HG02973 (cell line): ENCODE results near the gene PNMA6A.
A peak's percentile ranks its signal among the peaks of the same experiment; 100 is the strongest.
"Not testable (repeated sequence)": the region's sequence is repeated elsewhere in the genome, so short reads cannot be mapped to it uniquely, and the experiment has no call there.

Experiments
- ATAC-seq: cut with Tn5 transposase; IDR thresholded peaks from one replicate; pipeline ENCODE4 v1.9.1; 2021; ENCODE audit warnings: moderate library complexity; ENCODE audit not compliant: unreplicated experiment

The PNMA6A gene

DNA sequence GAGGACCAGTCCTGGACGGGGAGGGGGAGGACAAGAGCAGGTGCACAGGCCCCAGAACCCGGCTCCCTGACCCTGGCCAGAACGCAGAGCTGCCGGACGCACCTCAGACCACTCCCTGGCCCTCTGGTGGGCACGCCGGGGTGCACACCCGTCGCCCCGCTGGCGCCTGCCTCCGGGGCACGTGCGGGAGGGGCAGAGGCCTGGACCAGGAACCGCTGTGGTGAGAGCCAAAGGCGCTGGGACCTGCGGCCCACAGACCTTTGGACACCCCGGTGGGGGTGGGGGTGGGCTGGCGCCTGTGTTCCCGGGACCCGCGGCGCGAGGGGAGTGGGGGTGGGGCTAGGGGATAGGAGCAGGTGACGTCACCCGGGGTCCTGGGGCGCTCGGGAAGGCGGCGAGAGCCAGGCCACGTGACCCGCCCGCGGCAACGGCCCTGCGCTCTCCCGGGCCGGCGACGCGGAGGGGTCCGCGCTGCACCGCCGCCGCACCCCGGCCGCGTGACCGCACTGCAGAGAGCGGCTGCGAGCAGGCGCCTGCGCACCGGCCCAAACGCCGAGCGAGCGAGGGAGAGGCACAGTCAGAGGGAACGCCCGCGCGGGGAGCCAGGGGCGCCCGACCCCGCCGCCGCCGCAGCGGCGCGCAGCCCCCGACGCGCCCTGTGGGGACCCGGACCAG lies at the start of gene PNMA6A:
Gene PNMA6A (plus strand): TSS at position 546 of the 675 bp plus-strand sequence. CDS start 609 bp downstream, outside the sequence.
- not testable (repeated sequence) for ATAC-seq

DNA sequence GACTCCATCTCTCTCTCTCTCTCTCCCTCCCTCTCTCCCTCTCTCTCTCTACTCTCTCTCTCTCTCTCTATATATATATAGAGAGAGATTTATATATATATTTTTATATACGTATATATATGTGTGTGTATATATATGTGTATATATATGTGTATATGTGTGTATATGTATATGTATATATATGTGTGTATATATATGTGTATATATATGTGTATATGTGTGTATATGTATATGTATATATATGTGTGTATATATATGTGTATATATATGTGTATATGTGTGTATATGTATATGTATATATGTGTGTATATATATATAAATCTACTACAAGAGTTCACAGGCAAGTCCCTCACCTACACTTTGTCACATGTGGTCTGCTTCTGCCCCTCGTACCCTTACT lies 45.8 kb upstream of the PNMA6A start:
- not testable (repeated sequence) for ATAC-seq

DNA sequence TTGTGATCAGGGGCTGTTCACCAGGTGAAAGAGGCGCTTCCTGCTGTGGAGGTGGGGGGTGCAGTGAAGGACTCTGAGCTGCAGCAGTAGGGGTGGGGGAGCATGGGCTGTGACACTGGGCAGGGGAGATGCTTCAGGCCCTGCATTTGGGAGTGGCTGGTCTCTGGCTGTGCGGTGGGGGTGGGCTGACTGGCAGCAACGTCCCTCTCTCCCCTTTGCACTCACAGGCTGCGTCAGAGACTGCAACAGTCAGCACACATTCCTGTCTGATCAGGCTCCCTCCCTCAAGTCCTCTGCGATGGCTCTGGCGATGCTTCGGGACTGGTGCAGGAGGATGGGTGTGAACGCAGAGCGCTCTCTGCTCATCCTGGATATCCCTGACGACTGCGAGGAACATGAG lies 43.8 kb upstream of the PNMA6A start:
- ATAC-seq, result not testable (repeated sequence)

DNA sequence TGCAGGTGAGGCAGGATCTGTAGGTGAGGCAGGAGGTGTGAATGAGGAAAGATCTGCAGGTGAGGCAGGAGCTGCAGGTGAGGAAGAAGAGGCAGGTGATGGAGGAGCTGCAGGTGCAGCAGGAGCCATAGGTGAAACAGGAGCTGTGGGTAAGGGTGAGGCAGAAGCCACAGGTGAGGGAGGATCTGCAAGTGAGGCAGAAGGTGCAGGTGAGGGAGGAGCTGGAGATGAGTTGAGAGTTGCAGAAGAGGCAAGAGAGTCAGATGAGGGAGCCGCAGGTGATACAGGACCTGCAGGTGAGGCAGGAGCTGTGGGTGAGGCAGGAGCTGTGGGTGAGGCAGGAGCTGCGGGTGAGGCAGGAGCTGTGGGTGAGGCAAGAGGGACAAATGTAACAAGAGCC lies 43.1 kb upstream of the PNMA6A start:
- ATAC-seq, result no peak

DNA sequence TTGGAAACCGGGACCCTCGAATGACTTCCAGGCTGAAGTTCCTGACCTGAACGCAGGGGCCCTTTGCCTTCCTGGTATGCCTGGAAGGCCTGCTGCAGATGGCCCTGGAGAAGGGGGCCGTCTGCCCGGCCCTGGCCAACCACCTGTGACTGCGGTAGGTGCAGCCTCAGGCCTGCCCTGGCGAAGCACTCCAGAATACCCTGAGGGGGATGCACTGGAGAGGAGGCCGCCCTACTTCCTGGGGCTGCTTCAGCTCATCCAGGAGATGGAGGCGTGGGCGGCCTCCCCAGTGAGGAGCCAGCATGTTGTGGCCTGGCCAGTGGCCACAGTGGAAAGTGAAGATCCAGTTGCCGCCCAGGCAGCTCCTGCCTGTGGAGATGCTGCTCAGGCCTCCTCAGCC lies 42.4 kb upstream of the PNMA6A start:
- ATAC-seq, result no peak

DNA sequence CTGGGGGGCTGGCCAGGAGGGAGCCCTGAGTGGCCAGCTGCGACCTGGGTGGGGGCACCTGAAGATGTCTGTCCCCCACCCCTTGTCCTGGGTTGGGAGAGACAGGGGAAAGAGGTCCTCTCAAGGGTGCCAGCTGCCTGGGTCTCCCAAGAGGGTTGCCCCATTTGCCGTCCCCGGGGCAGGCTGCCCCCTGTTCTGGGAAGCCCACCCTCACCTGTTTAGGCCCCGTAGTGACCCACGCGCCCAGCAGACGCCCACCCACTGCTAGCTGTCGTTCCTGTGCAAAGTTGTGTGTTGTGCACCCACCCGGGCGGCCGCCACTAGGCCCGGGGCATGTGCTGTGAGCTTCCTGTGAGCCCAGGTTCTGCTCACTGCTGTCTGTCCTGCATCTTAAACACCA lies 41.5 kb upstream of the PNMA6A start:
- ATAC-seq, result no peak

DNA sequence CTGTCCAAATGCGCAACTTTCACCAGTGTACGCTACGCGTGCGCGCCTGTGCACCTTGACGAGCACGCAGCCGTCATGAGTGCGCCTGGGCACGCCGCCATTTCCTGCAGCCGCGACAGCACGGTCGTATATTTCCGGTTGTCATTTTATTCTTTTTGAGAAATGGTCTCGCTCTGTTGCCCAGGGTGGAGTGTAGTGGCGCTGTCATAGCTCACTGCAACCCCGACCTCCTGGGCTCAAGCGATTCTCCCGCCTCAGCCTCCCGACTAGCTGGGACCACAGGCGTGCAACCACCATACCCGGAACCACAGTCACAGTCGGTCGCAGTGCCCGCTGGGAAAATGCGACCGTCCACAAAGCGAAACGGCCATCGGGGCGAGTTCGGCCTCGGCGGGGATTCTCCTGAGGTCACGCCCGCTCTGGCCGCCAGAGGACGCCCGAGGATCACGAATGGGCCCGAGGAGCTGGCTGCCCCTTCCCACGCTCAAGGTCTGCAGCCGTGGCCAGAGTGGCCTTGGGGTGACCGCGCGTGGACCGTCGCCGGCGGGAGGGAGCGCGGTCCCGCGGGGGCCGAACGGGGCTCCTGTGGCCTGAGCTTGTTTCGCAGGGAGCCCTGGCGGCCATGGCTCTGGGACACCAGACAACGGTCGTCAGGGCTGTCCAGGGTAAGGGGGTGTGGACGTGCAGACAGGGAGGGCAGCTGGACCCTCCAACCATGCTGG lies 39.7 kb upstream of the PNMA6A start:
- ATAC-seq, result peak; percentile 86

DNA sequence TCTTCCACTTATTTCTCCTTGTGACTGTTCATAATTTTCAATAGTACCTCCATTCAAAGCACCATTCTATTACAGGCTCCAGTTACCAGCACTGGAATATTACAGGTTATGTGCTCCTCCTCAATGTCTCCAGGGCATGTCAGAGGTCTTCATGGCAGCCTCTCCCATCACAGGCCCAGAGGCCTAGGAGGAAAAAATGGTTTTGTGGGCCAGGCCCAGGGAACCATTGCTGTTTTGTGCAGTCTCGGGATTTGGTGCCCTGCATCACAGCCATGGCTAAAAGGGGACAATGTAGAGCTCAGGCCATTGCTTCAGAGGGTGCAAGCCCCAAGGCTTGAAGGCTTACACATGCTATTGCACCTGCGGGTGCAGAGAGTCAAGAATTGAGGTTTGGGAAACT lies 23.2 kb upstream of the PNMA6A start:
- ATAC-seq, result no peak

DNA sequence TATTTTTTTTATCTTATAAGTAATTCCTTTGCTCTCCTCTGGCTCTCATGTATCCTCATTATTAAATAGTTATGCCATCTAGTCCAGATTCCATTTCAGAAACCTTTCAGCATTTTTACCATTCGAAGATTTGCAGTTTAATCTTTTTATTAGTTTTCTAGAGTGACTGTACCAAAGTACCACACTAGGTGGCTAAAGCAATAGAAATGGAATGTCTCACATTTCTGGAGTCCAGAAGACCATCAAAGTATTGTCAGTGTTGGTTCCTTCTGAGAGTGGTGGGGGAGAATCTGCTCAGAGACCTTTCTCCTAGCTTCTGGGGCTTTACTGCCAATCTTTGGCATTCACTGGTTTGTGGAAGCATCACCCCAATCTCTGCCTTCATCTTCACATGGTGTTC lies 19.7 kb upstream of the PNMA6A start:
- no peak for ATAC-seq

DNA sequence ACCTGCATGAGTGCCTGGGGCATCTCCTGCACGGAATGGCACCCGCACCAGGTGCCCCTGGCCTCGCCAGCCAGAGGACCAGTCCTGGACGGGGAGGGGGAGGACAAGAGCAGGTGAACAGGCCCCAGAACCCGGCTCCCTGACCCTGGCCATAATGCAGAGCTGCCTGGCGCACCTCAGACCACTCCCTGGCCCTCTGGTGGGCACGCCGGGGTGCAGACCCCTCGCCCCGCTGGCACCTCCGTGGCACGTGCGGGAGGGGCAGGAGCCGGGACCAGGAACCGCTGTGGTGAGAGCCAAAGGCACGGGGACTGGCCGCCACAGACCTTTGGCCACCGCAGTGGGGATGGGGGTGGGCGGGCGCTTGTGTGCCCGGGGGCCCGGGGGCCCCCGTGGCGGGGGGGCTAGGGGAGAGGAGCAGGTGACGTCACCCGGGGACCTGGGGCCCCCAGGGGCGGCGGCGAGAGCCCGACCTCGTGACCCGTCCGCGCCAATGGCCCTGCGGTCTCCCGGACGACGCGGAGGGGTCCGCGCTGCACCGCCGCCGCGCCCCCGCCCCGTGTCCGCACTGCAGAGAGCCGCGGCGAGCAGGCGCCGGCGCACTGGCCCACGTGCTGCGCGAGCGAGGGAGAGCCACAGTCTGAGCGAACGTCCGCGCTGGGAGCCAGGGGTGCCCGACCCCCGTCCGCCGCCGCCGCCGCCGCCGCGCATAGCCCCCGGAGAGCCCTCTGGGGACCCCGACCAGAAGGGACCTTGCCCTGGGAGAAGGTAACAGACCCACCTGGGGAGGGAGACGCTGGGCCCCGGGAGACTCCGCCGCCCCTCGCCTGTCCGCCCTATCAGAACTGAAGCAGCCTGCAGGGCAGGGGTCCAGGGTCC lies 16.1 kb upstream of the PNMA6A start, which contains the start of gene PNMA3:
Gene PNMA3 (plus strand): TSS at position 600 of the 879 bp plus-strand sequence. CDS start 586 bp downstream, outside the sequence.
- no peak for ATAC-seq

DNA sequence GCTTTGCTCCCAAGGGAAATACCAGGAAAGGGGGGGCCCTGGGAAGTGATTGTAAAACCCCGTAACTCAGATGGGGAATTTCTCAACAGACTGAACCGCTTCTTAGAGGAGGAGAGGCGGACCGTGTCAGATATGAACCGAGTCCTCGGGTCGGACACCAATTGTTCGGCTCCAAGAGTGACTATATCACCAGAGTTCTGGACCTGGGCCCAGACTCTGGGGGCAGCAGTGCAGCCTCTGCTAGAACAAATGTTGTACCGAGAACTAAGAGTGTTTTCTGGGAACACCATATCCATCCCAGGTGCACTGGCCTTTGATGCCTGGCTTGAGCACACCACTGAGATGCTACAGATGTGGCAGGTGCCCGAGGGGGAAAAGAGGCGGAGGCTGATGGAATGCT lies 15.0 kb upstream of the PNMA6A start:
- ATAC-seq, result no peak

DNA sequence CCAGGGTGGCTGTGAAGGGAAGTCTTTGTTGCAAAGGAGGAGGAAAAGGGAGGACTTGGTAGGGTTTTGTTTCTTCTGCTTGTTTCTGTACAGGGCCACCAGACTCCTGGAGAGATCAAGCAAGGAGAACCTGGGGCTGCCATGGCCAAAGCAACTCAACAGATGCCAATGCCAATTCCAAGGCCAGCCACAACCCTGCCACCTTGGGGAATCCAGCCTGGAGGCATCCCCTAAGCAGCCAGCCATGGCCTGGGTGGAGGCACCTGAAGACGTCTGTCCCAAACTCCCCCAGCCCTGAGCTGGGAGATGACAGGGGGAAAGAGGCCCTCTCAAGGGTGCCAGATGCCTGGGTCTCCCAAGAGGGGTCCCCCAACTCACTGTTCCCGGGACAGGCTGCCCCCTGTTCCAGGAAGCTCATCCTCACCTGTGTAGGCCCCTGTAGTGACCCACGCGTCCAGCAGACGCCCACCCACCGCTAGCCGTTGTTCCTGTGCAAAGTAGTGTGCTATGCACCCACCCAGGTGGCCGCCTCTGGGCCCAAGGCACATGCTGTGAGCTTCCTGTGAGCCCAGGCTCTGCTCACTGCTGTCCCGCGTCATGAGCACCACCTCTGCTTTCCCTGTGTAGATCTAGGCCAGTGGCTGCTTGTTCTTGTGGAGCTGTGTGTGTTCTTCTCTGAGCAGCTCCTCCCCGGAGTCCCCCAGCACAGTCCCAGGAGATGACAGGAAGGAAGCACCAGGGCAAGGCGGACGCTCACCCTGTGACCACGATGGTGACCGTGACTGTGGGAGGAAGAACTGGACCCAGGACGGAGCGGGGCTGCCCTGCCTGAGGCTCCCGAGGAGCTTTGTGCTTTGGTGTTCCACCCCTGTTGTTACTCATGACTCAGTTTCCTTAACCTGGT lies 12.8 kb upstream of the PNMA6A start:
- no peak for ATAC-seq

DNA sequence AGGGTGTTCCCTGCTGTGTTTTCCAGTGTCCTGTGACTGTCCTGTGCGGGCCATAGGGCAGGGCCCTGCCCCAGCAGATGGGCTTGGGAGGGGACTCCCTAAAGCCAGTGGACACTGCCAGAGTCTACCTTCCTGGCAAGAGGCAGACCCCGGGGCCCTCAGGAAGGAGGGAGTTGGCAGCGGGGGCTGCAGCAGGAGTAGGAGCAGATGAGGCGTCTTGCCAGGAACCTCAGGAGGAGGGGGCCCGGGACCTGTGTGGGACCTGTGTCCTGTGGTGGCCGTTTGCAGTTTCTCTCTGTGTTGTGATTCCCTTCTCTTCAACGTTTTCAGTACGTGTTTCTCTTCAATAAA lies 12.2 kb upstream of the PNMA6A start:
- no peak for ATAC-seq

DNA sequence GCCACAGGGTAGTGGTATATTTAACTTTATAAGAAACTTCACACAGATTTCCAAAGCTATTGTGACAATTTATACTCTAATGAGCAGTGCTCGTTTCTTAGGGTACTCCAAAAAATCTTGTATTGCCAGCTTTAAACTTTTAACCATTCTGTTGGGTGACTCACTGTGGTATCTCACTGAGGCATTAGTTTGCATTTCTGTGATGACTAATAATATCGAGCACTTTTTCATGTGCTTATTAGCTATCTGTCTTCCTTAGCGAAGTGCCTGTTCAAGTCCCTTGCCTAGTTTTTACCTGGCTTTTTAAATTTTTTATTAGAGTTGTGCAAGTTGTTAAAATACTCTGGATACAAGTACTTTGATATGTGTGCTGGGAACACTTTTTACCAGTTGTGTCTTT lies 10.5 kb upstream of the PNMA6A start:
- ATAC-seq, result no peak

DNA sequence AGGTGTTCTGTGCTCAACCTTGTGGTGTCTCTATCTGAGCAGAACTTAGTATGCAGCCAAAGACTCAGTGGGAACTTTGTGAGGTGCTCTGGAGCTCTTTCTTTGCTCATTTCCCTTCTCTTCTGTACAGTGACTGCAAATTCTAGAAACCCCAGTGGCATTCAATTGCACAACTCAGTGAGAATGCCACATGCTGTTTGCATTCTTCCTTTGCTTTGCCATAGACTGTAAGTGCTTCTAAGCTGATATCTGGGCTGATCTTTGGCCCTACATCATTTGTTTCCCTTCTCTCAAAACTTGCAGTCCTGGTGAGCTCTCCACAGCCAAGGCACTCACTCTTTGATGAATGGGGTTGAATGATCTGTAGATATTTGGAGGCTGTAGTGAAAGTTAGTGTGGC lies 8.9 kb upstream of the PNMA6A start:
- ATAC-seq, result no peak

DNA sequence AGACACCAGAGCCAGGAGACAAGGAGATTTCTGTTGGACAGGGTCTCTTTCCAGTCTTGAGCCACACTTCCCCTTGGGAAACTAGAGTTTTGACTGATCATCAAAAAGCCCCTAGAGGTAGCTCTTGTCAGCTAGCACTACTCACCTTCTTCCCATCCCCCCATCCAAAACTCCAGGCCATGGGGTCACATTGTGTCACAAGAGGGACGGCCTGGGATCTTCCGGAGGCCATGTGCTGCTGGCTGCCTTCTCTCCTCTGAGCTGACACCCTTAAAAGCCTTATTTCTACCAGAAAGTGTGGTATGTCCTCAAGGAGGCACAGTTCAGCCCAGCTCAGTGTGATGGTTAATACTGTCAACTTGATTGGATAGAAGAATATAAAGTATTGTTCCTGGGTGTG lies 8.2 kb upstream of the PNMA6A start:
- ATAC-seq, result no peak

DNA sequence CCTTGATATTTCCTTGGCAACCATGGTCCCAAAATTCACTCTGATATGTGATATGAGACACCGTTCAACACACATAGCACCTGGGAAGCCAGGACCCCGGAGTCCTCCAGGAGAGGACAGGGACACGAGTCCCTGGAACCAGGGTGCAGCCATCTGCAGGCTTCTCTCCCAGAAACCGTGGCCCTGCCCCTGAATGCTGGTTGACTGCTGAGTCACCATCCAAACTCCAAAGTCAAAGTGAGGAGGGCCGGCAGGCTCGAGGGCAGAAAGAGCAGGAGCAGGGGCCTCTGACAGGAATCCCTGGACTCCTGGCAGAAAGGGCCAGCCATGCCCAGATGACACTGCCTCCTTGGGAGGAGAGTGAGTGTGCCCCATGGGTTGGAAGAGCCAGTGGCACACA lies 6.9 kb upstream of the PNMA6A start:
- ATAC-seq, result no peak

DNA sequence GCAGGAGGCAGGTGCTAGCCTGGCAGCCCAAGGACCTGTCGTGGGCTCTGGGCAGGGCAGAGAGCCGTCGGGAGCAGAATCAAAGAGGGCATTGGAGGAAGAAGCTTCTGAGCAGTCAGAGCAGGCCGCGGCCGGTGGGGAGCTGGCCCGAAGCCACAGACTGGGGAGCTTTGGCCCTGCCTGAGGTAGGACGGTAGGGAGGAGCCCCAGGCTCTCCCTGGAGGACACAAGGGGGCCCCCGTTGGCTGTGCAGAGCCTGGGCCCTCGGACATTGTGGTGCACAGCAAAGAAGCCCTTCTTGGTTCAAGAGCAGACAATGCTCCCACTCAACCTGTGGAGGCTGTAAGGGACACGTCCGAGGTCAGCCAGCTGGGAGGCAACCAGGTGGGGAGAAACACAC lies 5.9 kb upstream of the PNMA6A start:
- not testable (repeated sequence) for ATAC-seq

DNA sequence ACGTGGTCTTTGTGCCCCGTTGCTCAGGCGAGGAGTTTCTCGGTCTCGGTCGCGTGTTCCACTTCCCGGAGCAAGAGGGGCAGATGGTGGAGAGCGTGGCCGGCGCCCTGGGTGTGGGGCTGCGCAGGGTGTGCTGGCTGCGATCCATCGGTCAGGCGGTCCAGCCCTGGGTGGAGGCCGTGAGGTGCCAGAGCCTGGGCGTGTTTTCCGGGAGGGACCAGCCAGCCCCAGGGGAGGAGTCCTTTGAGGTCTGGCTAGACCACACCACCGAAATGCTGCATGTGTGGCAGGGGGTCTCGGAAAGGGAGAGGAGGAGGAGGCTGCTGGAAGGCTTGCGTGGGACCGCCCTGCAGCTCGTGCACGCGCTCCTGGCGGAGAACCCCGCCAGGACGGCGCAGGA lies 1.1 kb downstream of the PNMA6A start:
- not testable (repeated sequence) for ATAC-seq

DNA sequence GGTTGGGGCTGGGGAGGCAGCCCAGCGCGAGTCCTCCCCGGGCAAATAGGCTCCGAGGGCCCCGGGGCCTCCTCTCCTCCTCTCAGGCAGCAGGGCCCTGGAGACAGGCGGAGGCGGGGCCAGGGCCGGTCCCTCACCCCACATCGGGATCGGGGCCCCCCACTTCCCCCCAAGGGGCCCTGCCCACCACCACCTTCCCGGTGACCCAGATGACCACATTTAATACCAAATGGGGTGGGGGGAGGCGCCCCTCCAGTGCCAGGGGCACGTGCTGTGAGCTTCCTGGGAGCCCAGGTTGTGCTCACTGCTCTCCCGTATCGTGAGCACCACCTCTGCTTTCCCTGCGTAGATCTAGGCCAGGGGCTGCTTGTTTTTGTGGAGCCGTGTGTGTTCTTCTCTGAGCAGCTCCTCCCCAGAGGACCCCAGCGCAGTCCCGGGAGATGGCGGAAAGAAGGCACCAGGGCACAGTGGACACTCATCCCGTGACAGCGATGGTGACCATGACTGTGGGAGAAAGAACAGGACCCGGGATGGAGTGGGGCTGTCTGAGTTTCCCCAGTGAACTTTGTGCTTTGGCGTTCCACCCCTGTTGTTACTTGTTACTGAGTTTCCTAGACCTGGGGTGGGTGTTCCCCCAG lies 2.1 kb downstream of the PNMA6A start:
- ATAC-seq, result no peak
